SK-N-MC (cell line): ENCODE data around the gene DTD1.

Experiments
- EZH2 ChIP-seq: fragments of 200-600 bp; sonication (generic); IDR thresholded peaks from one replicate; pipeline ENCODE4 v1.6.1; 2017; ENCODE audit warnings: antibody characterized with exemption
- POLR2AphosphoS5 ChIP-seq: IDR thresholded peaks from 2 replicates; pipeline ENCODE4 v1.6.1; 2012; ENCODE audit warnings: mild to moderate bottlenecking, low read depth, low read length, borderline replicate concordance

DNA sequence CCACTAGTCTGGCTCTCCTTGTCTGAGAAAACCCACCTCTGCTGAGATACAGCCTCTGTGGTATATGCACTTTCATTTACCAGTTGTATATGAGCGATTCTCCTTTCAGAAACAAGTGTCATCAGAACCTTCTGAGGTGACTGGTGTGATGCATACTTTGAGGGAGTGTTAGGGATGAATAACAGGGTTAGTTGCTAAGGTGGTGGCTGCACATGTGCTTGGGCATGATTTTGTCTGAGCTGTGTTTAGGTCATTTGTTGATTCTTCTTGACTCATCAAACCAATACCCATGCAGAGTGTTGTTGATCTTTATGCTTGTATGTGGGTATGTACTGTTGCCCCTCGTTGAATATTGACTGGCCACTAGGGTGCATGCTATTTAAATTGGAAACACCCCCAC, 25.7 kb downstream of the DTD1 start:
- TF ChIP-seq EZH2 = no peak
- no peak for TF ChIP-seq POLR2AphosphoS5
